NCI-H146 (cell line): Measurements from ENCODE around the gene NANOG.
"Not testable (repeated sequence)": the region's sequence is repeated elsewhere in the genome, so short reads cannot be mapped to it uniquely, and the experiment has no call there.

Experiments
- DNase-seq: peaks from one replicate; lab custom pipeline; 2025; lab: John Stamatoyannopoulos, UW

The NANOG gene

DNA sequence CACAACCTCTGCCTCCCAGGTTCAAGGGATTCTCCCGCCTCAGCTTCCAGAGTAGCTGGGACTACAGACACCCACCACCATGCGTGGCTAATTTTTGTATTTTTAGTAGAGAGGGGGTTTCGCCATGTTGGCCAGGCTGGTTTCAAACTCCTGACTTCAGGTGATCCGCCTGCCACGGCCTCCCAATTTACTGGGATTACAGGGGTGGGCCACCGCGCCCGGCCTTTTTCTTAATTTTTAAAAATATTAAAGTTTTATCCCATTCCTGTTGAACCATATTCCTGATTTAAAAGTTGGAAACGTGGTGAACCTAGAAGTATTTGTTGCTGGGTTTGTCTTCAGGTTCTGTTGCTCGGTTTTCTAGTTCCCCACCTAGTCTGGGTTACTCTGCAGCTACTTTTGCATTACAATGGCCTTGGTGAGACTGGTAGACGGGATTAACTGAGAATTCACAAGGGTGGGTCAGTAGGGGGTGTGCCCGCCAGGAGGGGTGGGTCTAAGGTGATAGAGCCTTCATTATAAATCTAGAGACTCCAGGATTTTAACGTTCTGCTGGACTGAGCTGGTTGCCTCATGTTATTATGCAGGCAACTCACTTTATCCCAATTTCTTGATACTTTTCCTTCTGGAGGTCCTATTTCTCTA lies at the start of gene NANOG:
NANOG (plus strand) TSS at position 519 of the 645 bp plus-strand sequence. CDS start 213 bp downstream, outside the sequence.
- DNase-seq = not testable (repeated sequence)

DNA sequence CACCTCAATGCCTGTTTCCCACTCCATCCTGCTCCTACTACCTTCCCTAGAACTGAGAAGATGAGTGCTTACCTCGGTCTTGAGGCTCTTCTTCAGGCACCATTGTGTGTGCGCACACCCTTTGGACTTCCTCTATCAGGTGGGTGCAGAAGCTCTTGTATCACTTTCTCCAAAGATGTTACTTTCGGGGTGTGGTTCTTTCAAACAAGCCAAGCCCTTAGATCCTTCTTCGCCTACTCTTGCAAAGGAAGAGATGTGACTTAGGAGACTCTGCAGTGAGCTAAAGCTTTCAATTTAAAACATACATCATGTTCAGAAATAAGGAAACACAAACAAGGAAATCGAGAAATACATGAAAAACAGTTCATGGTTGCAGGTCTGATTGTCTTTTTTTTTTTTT lies 42.0 kb upstream of the NANOG start, which contains the start of gene CLEC4C:
CLEC4C (minus strand) TSS at position 130 of the 400 bp plus-strand sequence; CDS start at position 103, 27 bp downstream.
- no peak for DNase-seq

DNA sequence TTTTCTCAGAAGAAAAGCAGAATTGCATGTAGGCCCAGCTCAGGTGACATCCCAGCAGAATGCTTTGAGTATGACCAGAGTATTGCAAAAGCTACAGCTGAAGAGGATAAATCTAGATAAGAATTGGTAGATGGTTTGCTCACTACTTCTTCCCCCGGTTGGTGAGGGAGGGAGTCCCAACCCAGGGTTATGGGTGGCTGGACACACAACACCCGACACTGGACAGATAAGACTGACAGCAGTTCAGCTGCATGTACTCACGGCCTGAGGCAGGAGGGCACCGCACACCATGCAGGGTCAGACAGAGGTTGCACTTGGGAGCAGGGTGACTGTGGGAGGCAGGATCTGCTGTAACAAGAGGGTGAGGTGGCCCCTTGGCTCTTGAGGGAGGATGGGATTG lies 40.4 kb upstream of the NANOG start:
- no peak for DNase-seq

DNA sequence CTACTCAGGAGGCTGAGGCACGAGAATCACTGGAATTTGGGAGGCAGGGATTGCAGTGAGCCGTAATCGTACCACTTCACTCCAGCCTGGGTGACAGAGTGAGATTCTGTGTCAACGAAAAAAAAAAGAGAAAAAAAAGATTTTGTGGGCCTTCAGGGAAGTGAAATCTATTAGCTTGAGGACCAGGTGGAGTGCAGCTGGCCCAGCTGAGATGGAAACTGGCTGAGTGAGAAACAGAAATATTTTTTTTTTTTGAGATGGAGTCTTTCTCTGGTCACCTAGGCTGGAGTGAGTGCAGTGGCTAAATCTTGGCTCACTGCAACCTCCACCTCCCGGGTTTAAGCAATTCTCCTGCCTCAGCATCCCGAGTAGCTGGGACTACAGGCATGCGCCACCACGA lies 39.8 kb upstream of the NANOG start:
- DNase-seq = no peak

DNA sequence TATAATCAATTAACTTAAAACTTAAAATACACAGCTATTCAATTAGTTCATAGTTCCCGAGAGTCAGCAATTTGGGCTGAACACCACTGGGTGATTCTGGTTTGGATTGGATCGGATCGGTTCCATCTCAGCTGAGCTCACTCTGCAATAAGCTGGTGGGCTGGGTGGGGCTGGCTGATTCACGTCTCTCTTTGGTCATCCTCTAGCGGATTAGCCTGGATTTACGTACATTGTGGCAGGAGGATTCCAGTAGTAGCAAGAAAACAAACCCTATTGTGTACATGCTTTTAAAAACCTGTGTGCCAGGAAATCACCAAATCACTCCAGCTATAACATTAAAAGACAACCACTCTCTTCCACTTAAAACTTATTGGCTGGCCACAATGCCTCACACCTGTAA lies 38.9 kb upstream of the NANOG start:
- DNase-seq = no peak

DNA sequence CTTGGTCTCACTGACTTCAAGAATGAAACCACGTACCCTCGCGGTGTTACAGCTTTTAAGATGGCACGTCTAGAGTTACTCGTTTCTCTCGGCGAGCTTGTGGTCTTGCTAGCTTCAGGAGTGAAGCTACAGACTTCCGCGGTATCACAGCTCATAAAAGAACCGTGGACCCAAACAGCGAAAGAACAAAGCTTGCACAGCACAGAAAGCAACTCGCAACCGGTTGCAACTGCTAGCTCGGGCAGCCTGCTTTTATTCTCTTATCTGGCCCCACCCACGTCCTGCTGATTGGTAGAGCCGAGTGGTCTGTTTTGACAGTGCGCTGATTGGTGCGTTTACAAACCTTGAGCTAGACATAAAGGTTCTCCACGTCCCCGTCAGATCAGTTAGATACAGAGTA lies 37.8 kb upstream of the NANOG start:
- DNase-seq = no peak

DNA sequence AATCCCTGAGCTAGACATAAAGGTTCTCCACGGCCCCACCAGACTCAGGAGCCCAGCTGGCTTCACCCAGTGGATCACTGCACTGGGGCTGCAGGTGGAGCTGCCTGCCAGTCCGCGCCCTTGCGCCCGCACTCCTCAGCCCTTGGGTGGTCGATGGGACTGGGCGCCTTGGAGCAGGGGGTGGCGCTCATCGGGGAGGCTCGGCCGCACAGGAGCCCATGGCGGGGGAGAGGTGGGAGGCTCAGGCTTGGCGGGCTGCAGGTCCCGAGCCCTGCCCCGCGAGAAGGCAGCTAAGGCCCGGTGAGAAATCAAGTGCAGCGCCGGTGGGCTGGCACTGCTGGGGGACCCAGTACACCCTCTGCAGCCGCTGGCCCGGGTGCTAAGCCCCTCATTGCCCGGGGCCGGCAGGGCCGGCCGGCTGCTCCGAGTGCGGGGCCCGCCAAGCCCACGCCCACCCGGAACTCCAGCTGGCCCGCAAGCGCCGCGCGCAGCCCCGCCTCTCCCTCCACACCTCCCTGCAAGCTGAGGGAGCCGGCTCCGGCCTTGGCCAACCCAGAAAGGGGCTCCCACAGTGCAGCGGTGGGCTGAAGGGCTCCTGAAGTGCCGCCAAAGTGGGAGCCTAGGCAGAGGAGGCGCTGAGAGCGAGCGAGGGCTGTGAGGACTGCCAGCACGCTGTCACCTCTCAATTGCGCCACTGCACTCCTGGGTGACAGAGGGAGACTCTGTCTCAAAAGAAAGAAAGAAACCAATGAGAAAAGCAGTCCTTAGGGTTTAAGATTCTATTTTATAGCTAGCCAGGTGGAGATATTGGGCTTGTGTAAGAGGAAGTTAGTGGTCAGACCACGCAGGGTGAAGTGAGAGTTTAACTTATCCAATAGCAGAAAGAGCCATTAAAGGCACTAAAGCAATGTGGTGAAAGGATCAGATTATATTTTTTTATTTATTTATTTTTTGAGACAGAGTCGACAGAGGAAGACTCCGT lies 37.0 kb upstream of the NANOG start:
- DNase-seq = not testable (repeated sequence)

DNA sequence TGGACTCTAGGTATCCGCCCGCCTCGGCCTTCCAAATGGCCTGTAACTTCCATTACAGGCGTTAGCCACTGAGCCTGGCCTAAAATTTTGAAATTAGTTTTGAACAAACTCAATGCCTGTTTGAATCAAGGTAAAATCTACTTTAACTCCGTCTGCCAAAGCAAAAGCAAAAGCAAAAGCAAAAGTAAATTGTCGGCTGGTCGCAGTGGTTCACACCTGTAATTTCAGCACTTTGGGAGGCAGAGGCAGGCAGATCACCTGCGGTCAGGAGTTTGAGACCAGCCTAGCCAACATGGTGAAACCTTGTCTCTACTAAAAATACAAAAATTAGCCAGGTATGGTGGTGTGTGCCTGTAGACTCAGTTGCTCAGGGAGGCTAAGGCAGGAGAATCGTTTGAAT lies 33.5 kb upstream of the NANOG start:
- not testable (repeated sequence) for DNase-seq

DNA sequence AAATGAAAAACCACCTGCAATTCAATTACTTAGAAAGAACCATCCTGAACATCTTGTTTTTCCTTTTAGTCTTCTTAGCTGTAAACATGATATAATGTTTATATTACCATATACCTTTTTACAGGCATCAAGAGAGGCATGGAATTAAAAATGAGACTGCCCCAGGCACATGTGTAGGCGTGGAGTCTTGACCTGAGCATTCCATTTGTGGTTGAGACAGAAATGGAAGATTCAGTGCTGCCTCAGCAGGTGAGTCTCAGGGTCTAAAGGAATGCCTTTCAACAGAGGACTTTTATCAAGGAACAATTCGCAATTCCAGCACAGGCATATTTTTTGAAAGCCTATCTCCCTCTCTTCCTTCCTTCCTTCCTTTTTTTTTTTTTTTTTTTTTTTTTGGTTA lies 32.2 kb upstream of the NANOG start:
- DNase-seq = no peak

DNA sequence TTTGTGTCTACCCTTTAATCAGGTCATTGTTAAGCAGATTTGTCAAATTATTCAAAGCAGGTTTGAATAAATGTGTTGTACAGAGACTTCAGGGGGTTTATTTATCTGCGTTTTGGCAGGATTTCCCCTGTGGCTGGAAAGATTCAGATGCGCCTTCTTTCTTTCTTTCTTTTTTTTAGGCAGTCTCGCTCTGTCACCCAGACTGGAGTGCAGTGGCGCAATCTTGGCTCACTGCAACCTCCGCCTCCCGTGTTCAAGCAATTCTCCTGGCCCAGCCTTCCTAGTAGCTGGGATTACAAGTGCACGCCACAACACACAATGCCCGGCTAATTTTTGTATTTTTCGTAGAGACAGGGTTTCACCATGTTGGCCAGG lies 30.4 kb upstream of the NANOG start:
- DNase-seq = no peak

DNA sequence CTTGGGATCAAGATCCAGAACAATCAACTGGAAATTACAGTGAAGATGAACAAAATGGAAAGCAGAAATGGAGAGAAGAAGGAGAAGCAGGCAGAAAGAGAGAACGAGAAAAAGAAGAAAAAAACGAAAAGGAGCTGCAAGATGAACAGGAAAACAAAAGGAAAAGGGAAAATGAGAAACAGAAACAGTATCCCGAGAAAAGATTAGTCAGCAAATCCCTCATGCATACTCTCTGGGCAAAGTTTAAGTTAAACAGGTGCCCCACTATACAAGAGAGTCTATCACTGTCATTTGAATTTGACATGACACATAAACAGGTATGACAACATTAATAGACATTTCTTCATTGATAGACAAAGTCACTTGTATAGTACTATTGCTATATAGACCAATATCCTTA lies 19.2 kb upstream of the NANOG start:
- no peak for DNase-seq

DNA sequence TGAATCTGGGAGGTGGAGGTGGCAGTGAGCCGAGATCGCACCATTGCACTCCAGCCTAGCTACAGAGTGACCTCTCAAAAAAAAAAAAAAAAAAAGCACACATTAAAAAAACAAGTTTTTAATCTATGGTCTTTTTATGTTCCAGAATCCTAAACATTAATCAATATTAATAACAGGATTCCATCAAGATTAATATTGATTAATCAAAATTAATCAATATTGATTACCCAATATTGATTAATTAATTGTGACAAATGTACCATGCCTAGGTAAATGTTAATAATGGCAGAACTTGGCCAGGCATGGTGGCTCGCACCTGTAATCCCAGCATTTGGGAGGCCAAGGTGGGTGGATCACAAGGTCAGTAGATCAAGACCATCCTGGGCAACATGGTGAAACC lies 7.9 kb upstream of the NANOG start:
- DNase-seq = no peak

DNA sequence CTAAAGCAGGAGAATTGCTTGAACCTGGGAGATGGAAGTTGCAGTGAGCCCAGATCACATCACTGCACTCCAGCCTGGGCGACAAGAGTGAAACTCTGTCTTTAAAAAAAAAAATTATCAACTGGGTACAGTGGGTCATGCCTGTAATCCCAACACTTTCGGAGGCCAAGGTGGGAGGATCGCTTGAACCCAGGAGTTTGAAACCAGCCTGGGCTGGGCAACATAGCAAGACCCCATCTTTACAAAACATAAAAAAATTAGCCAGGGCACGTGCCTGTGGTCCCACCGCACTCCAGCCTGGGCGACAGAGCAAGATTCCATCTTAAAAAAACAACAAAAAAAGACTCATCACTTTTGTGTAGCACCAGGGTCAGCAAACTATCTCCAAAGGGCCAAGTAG lies 7.1 kb upstream of the NANOG start:
- DNase-seq = no peak

DNA sequence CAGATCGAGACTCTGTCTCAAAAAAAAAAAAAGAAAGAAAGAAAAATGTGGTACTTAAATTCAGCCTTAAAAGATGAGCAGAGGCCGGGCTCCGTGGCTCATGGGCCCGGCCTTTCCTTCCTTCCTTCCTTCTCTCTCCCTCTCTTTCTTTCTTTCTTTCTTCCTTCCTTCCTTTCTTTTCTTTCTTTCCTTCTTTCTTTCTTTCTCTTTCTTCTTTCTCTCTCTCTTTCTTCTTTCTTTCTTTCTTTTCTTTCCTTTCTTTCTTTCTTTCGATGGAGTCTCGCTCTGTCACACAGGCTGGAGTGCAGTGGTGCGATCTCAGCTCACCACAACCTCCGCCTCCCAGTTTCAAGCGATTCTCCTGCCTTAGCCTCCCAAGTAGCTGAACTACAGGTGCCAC lies 5.8 kb upstream of the NANOG start:
- DNase-seq = not testable (repeated sequence)

DNA sequence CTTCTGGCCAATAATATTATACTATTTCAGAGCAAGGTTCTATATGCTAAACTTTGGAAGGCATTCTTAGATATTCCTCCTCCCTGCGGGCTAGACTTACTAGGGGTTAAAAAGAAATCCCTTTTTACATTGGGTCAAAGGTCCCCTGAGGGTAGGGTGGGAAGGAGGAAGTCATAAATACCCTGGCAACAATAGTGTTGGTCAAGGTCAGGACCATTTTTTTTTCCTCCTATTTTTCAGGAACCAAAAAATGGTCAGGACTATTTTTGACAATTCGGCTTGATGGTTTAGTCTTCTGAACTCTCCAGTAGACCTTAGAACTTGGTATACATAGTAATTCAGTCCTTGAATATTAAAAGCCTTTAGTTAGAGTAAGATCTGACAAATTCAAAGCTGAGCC lies 4.5 kb upstream of the NANOG start:
- no peak for DNase-seq

DNA sequence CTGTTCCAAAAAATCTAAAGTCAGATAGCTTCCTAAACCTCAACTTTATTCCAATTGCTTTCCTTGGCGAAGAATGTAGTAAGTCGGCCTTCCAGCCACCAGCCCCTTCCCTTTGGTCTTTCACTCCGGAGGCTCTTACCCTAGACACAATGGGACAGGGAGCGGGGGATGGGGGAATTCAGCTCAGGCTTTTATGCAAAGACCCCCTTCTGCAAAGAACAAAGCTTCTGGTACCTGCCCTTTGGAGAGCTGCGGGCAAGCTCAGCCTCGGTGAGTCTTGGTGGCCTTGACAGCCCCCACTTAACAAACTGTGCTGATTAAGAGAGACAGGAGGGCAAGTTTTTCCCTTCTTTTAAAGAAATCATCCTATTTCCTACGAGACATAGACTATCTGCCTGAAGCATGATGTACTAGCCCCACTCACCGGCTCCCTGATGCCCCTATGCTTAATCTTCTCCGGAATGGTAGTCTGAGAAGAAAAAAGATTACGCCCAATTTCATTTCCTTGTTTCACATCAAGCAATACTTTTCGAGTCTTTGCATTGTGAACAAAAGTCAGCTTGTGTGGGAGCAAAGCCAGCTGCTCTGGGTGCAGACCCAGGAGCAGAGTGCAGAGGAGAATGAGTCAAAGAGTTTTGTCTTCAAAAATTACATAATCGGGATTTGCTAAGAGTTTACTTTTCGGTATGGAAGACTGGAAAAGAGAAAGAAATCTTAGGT lies 1.5 kb upstream of the NANOG start:
- DNase-seq = no peak

DNA sequence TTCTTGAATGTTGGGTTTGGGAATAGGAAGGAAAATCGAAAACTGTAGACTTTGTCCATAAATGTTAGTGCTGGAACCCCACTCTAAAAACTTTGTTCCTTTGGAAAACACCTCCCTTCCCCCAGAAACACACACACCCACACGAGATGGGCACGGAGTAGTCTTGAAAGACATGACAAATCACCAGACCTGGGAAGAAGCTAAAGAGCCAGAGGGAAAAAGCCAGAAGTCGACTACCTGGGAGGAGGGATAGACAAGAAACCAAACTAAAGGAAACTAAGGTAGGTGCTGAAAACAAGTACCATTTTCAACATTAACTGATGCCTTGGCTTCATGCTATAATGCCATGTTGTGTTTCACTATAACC lies 925 bp upstream of the NANOG start:
- DNase-seq = no peak

DNA sequence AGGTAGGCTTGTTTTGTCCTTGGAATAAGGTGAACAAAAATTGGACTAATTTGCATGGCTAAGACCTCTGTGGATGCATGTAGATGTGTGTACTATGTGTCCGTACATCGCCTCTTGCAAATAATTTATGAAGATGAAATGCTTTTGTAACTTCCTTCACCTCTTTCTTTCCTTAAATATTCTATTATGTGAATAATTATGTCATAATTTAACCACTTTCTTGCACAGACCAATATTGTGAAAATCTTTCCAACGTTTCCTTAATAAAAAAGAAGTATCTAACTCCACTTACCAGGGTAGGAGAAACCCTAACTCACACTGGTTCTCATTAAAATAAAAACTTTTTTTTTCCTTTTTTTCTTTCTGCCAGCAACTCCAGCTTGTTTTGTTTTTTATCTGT lies 4.0 kb downstream of the NANOG start:
- no peak for DNase-seq

DNA sequence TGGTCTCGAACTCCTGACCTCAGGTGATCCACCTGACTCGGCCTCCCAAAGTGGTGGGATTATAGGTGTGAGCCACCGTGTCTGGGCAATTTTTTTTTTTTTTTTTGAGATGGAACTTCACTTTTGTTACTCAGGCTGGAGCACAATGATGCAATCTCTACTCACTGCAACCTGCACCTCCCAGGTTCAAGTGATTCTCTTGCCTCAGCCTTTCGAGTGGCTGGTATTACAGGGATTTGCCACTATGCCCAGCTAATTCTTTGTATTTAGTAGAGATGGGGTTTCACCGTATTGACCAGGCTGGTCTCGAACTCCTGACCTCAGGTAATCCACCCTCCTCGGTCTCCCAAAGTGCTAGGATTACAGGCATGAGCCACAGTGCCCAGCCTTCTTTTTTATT lies 8.1 kb downstream of the NANOG start:
- DNase-seq = not testable (repeated sequence)

DNA sequence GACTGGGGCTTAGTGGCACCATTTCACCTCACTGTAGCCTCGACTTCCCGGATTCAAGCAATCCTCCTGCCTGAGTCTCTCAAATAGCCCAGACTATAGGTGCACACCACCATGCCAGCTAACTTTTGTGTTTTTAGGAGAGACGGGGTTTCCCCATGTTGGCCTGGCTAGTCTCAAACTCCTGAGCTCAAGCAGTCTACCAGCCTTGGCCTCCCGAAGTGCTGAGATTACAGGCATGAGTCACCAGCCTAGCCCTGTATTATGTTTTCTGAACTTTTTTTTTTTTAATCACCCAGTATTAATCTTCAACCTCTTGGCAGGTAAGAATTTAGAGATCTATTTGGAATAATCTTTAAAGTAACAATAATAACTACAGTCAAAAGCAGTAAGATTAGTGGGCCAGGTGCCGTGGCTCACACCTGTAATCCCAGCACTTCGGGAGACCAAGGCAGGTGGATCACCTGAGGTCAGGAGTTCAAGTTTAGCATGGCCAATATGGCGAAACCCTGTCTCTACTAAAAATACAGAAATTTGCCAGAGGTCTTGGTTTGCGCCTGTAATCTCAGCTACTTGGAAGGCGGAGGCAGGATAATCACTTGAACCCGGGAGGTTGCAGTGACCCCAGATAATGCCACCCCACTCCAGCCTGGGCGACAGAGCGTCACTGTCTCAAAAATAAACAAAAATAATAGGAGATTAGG lies 8.6 kb downstream of the NANOG start:
- DNase-seq = no peak

DNA sequence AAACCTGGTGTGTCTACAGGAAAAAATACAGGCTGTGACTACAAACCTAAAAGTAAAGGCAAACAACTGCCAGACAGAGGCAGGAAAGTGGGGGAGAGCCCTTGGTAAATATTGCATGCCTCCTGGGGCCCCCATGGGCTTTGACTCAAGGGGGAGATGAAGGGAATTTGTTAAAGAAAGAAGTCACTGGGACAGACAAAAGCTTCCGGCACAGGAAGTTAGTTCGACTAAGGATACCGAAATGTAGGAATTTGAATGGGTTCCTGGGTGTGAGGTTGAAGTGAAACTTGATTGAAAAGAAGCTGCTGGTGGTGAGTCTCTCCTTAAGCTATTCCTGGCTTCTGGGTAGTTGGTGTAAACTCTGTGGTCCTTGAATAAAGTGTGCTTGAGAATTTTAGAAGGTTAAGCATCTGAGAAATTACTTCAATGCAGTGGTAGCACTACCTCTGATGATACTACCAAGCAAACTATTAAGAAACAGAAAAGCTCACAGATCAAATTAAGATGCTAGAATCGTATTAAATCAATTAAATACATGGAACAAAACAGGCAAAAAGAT lies 9.6 kb downstream of the NANOG start:
- not testable (repeated sequence) for DNase-seq

DNA sequence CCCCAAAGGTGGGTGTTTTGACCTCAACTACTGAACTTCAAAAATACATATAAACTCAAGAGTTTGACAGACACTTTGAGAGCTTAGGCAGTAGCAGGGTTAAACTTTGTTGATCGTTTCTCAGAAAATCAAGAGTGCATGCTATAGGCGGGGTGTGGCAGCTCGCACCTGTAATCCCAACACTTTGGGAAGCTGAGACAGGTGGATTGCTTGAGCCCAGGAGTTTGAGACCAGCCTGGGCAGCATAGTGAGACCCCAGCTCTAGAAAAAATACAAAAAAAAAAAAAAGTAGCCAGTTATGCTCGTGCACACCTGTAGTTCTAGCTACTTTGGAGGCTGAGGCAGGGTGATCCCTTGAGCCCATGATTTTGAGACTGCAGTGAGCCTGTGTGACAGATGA lies 12.3 kb downstream of the NANOG start:
- no peak for DNase-seq
